Stimulated activated memory B cell treated with anti-CD40 and anti-IgM and Interleukin-4, amounts not matched to agents 10 μg/mL and 1 μg/mL and 100 μg/mL, for 72 hours (primary cell): ENCODE measurements around the gene CPO.

Experiments used
- ATAC-seq: fragments of 150-1000 bp; cut with Tn5 transposase; 2 replicates; pipeline ENCODE4 v1.10.0; 2021
- H3K27ac Mint-ChIP-seq: one replicate; pipeline ENCODE4 v1.8.0; 2022; ENCODE audit warnings: mild to moderate bottlenecking, mixed read lengths
- H3K27me3 Mint-ChIP-seq: one replicate; pipeline ENCODE4 v1.8.0; 2022; ENCODE audit warnings: mixed read lengths
- H3K36me3 Mint-ChIP-seq: one replicate; pipeline ENCODE4 v1.8.0; 2022; ENCODE audit warnings: mixed read lengths
- H3K4me1 Mint-ChIP-seq: one replicate; pipeline ENCODE4 v1.8.0; 2022; ENCODE audit warnings: mixed read lengths
- H3K4me3 Mint-ChIP-seq: one replicate; pipeline ENCODE4 v1.8.0; 2022; ENCODE audit warnings: mild to moderate bottlenecking, moderate library complexity, mixed read lengths
- H3K9me3 Mint-ChIP-seq: one replicate; pipeline ENCODE4 v1.8.0; 2022; ENCODE audit warnings: mixed read lengths

The CPO gene

GRCh38 chr2:206958261-206958660 lies 18.9 kb downstream of the CPO start:
- H3K27me3 Mint-ChIP-seq = peaks cover 9% of the 10 kb centered on the region
- ATAC-seq = no peak
- peaks cover 14% of the 10 kb centered on the region for H3K9me3 Mint-ChIP-seq
- no peak overlapping the region for H3K4me3 Mint-ChIP-seq
- H3K4me1 Mint-ChIP-seq = no peaks in the 10 kb centered on the region
- H3K36me3 Mint-ChIP-seq = peaks cover 6% of the 10 kb centered on the region
- H3K27ac Mint-ChIP-seq = no peak overlapping the region

DNA sequence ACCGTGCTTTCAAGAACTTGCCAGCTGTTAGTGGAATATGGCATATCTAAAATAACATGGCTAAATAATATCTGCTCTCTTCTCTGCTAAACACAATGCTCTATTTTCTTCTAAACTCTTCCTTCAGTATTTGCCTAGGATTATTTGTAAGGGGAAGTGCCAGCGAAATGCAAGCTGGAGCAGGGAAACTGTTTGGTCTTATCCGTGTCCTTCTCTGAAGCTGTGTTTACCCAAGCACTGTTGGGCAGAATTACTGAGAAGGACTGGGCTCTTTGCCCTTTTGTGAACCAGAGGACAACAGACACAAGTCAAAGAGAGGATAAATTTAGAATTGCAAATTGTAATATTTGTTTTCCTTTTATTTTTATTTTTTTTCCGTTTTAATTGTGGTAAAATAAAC lies 23.6 kb downstream of the CPO start:
- no peaks in the 10 kb centered on the region for H3K4me1 Mint-ChIP-seq

DNA sequence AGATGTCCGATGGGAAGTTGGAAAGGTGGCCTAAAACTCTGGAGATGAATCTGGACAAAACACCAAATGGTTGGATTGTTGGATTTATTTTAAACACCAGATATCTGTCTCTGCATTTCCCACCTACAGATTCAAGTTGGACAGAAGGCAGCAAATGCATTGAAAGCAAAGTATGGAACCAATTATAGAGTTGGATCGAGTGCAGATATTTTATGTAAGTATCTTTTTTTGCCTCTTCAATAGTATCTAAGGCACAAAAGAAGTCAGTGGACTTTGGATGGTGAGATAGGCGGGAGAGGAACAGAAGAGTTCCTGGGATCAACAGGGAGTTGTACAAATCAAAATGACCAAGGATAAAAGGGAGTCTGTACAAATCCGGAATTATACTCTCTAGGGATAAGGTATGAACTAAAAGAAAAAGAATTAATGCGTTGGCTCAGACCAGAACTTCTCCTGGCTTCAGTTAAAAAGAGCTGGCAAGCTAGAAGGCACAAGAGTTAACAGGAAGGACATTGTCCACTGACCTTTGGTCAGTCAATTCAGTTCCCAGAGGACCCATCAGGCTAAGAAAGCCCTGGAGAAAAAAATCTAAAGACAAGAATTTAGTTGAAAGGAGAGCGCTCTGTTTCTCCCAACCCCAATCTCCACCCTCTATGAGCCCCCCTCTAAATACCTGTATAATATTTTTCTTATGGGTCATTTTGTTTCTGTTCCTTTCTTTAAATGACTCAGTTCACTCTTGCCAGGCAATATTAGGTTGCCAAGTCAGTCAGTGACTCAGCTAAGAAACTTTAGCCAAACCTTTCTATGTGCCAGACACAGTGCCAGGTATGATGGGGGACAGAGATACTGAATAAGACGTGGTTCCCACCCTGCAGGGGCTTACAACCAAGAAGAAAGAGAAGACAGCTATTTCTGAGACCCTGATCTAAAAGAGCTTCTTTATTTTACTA lies 29.1 kb downstream of the CPO start:
- ATAC-seq = peak; percentile 31
- Mint-ChIP-seq H3K9me3 (no peaks in the 10 kb centered on the region), H3K4me1 (no peaks in the 10 kb centered on the region), H3K27ac (no peak overlapping the region), H3K36me3 (no peaks in the 10 kb centered on the region), H3K4me3 (no peak overlapping the region), H3K27me3 (peaks cover 9% of the 10 kb centered on the region)

More for the DNA sequence above, 23.6 kb downstream of the CPO start:
- ATAC-seq = no peak
- H3K36me3 Mint-ChIP-seq = no peaks in the 10 kb centered on the region
- H3K27ac Mint-ChIP-seq = no peak overlapping the region
- H3K9me3 Mint-ChIP-seq = no peaks in the 10 kb centered on the region
- H3K4me3 Mint-ChIP-seq = no peak overlapping the region
- peaks cover 7% of the 10 kb centered on the region for H3K27me3 Mint-ChIP-seq

DNA sequence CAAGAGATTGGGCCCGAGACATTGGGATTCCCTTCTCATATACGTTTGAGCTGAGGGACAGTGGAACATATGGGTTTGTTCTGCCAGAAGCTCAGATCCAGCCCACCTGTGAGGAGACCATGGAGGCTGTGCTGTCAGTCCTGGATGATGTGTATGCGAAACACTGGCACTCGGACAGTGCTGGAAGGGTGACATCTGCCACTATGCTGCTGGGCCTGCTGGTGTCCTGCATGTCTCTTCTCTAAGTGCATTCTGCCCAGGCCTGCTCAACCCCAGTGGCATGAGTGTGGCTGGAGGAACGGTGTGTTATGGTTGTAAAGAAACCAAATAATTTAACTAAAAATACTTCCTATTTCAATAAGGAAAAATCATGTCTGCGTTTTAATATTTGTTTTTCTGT lies 29.9 kb downstream of the CPO start:
- Mint-ChIP-seq H3K36me3 (no peaks in the 10 kb centered on the region), H3K27me3 (peaks cover 9% of the 10 kb centered on the region), H3K27ac (no peak overlapping the region), H3K9me3 (no peaks in the 10 kb centered on the region), H3K4me3 (no peak overlapping the region), H3K4me1 (no peaks in the 10 kb centered on the region)
- ATAC-seq = no peak

GRCh38 chr2:206970589-206971360 lies 31.5 kb downstream of the CPO start:
- H3K27ac Mint-ChIP-seq = no peak overlapping the region
- ATAC-seq = no peak
- no peak overlapping the region for H3K4me3 Mint-ChIP-seq

DNA sequence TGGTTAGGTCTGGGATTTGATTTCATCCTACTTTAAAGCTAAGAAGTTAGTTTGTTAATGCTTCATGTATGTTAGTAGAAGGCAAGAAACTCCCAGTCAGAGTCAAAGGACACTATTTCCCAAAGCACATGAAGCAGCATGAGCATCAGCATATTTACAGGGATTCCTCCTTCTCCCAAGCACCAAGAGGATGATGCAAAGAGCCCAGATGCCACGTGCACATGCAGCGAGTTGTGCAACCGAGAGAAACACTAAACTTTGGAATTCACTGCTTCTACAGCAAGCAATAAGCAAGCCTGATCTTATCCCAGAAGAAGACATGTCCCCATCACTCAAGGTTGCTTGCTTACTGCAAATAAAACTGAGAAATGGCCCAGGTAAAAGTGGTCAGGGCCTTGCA lies 32.5 kb downstream of the CPO start:
- peaks cover 20% of the 10 kb centered on the region for H3K27me3 Mint-ChIP-seq
- no peak overlapping the region for H3K27ac Mint-ChIP-seq
- H3K9me3 Mint-ChIP-seq = peaks cover 3% of the 10 kb centered on the region
- no peak for ATAC-seq
- H3K36me3 Mint-ChIP-seq = peaks cover 4% of the 10 kb centered on the region
- no peaks in the 10 kb centered on the region for H3K4me1 Mint-ChIP-seq
- H3K4me3 Mint-ChIP-seq = no peak overlapping the region

More at GRCh38 chr2:206970589-206971360, 31.5 kb downstream of the CPO start:
- Mint-ChIP-seq H3K27me3 (peaks cover 17% of the 10 kb centered on the region), H3K4me1 (no peaks in the 10 kb centered on the region), H3K36me3 (peaks cover 4% of the 10 kb centered on the region), H3K9me3 (peaks cover 3% of the 10 kb centered on the region)

DNA sequence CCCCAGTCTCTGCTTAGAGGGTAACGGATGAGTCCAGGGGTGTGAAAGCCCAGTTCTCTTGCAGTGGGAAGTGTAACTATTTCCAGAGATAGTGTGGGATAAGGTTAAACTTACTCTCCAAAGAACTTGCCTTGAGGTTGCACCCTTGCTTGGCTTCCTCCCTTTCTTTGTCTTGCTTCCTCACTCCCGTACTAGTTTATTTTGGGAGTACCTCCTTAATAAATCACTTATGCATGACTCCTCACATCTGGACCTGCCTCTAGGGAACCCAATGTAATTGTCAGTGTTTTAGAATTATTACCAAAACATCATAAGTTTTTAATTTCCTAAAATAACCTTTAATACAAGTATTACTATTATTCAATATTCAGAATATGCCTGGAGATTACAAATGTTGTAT lies 35.2 kb downstream of the CPO start:
- H3K9me3 Mint-ChIP-seq = peaks cover 3% of the 10 kb centered on the region
- H3K4me3 Mint-ChIP-seq = no peak overlapping the region
- H3K27ac Mint-ChIP-seq = no peak overlapping the region
- H3K4me1 Mint-ChIP-seq = no peaks in the 10 kb centered on the region
- peaks cover 4% of the 10 kb centered on the region for H3K36me3 Mint-ChIP-seq
- no peak for ATAC-seq
- peaks cover 33% of the 10 kb centered on the region for H3K27me3 Mint-ChIP-seq

DNA sequence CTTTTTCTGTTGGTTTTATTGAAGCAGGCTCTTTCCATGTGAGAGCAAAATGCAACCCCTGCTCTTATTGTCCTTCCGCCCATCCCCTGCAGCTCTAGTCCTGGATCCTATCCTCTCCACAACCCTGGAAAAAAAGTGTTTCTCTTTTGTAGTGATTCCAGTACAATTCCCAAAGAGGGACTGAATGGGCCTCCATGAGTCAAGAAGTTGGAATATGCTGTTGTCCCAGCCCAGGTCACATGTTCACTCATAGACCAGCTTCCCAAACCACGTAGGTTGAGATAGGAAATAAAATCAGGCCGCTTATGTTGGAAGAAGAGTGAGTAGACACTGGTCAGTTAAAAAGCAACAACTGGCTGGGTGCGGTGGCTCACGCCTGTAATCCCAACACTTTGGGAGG lies 39.4 kb downstream of the CPO start:
- Mint-ChIP-seq H3K36me3 (peaks cover 4% of the 10 kb centered on the region), H3K27me3 (peaks cover 34% of the 10 kb centered on the region), H3K4me3 (no peak overlapping the region), H3K9me3 (peaks cover 3% of the 10 kb centered on the region), H3K4me1 (no peaks in the 10 kb centered on the region), H3K27ac (no peak overlapping the region)
- ATAC-seq = no peak

DNA sequence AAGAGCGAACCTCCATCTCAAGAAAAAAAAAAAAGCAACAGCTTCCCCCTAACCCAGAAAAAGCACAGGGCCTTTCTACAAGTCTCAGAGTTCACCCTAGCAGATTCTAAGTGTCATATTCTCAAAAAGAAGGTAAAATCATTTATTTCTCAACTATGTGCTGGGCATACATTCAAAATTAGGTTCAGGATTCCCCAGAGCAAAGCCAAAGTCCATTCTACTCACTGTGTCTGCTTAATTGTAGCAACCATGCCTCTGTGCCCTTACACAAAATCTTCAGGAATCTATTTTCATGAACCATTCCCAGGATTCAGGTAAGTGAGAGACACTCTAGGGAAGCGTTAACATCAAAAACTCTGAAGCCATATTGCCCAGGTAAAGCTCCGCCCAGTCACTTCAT lies 40.0 kb downstream of the CPO start:
- peaks cover 34% of the 10 kb centered on the region for H3K27me3 Mint-ChIP-seq
- peaks cover 4% of the 10 kb centered on the region for H3K36me3 Mint-ChIP-seq
- ATAC-seq = no peak
- H3K27ac Mint-ChIP-seq = no peak overlapping the region
- H3K4me1 Mint-ChIP-seq = no peaks in the 10 kb centered on the region
- H3K9me3 Mint-ChIP-seq = peaks cover 3% of the 10 kb centered on the region
- H3K4me3 Mint-ChIP-seq = no peak overlapping the region

DNA sequence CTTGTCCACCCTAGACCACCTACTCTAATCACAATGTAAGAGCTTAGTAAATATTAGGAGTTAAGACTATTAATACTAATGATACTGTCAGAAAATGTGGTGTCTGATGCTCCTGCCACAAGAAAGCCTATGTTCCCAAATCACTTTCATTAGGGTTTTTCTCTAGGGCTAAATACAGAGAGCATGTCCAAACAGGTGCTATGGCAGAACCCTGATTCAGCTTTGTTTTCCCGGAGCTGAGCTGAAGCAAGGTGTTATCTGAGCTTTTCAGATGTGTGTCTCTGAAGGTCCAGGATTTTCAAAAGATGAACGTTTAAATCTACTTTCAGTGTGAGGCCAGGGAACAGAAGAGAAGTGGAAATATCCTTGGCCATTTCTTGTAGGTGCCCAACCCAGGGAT lies 40.6 kb downstream of the CPO start:
- peaks cover 4% of the 10 kb centered on the region for H3K36me3 Mint-ChIP-seq

GRCh38 chr2:206980413-206980812 lies 41.1 kb downstream of the CPO start:
- Mint-ChIP-seq H3K9me3 (peaks cover 1% of the 10 kb centered on the region), H3K36me3 (peaks cover 2% of the 10 kb centered on the region), H3K27me3 (peaks cover 30% of the 10 kb centered on the region), H3K27ac (no peak overlapping the region), H3K4me1 (no peaks in the 10 kb centered on the region), H3K4me3 (no peak overlapping the region)
- ATAC-seq = no peak

More for the DNA sequence above, 40.6 kb downstream of the CPO start:
- H3K4me3 Mint-ChIP-seq = no peak overlapping the region
- no peaks in the 10 kb centered on the region for H3K4me1 Mint-ChIP-seq
- ATAC-seq = no peak
- peaks cover 3% of the 10 kb centered on the region for H3K9me3 Mint-ChIP-seq
- peaks cover 34% of the 10 kb centered on the region for H3K27me3 Mint-ChIP-seq
- H3K27ac Mint-ChIP-seq = no peak overlapping the region

DNA sequence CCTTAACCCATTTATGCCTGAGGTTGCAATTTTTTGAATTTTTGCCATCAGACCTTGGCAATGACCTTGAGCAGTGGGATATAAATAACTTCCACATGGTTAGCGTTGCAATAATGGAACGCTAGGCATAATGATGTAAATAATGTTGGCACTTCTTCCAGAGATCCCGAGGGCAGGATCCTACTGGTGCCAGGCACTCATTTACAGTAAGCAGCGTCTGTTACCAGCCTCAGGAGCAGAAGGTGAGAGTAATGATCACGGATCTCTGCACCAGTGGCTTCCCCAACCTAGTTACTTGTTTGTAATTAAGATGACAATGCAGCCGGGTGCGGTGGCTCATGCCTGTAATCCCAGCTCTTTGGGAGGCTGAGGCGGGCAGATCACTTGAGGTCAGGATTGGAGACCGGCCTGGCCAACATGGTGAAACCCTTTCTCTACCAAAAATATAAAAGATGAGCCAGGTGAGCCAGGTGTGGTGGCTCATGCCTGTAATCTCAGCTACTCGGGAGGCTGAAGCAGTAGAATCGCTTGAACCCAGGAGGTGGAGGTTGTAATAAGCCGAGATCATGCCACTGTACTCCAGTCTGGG lies 41.9 kb downstream of the CPO start:
- ATAC-seq = no peak
- no peak overlapping the region for H3K4me3 Mint-ChIP-seq
- H3K27me3 Mint-ChIP-seq = peaks cover 23% of the 10 kb centered on the region
- no peaks in the 10 kb centered on the region for H3K4me1 Mint-ChIP-seq
- no peaks in the 10 kb centered on the region for H3K36me3 Mint-ChIP-seq
- H3K27ac Mint-ChIP-seq = no peak overlapping the region
- H3K9me3 Mint-ChIP-seq = peaks cover under 1% of the 10 kb centered on the region

DNA sequence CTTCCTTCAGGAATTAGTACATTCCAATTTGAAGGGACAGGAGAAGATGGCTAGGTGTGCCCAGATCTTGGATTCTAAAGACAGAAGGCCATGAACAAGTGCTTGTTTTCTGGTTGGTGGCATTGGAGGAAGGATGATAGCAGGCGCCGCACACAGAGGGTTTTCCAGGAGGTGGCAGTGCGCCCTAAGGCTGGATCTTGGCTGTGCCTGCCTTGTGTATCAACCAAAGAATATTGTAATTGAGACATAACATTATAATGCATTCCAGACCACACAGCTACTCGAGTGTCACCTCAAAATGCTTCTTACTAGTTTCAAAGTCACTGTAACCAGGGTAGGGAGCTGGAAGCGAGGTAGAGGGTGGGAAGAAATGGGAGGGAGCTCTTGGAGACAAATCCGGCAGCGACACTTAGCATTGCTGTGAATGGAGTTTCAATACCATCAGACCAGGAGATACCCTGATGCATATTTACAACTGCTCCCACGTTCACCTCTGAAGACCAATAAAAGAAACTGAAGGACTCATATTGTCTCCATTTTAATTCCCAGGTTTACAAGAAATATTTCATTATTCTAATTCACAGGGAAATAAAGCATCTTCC lies 42.5 kb downstream of the CPO start:
- Mint-ChIP-seq H3K4me1 (no peaks in the 10 kb centered on the region), H3K36me3 (no peaks in the 10 kb centered on the region), H3K9me3 (peaks cover 3% of the 10 kb centered on the region), H3K27me3 (peaks cover 23% of the 10 kb centered on the region), H3K4me3 (no peak overlapping the region), H3K27ac (no peak overlapping the region)
- ATAC-seq = no peak

- no peak overlapping the region for H3K27ac Mint-ChIP-seq
- no peak for ATAC-seq
- H3K4me1 Mint-ChIP-seq = no peaks in the 10 kb centered on the region
- H3K27me3 Mint-ChIP-seq = peaks cover 21% of the 10 kb centered on the region
- H3K9me3 Mint-ChIP-seq = peaks cover 3% of the 10 kb centered on the region
- H3K36me3 Mint-ChIP-seq = no peaks in the 10 kb centered on the region
- H3K4me3 Mint-ChIP-seq = no peak overlapping the region
These were observed 43.1 kb downstream of the CPO start for GRCh38 chr2:206982360-206982955.
